ELR (cell line): ENCODE results near the gene PPFIA2.
A peak's percentile ranks its signal among the peaks of the same experiment; 100 is the strongest.

Source experiments
- DNase-seq: peaks from one replicate; pipeline ENCODE4 v3.0.0-alpha.2; 2015; ENCODE audit warnings: low read depth

Gene PPFIA2

DNA sequence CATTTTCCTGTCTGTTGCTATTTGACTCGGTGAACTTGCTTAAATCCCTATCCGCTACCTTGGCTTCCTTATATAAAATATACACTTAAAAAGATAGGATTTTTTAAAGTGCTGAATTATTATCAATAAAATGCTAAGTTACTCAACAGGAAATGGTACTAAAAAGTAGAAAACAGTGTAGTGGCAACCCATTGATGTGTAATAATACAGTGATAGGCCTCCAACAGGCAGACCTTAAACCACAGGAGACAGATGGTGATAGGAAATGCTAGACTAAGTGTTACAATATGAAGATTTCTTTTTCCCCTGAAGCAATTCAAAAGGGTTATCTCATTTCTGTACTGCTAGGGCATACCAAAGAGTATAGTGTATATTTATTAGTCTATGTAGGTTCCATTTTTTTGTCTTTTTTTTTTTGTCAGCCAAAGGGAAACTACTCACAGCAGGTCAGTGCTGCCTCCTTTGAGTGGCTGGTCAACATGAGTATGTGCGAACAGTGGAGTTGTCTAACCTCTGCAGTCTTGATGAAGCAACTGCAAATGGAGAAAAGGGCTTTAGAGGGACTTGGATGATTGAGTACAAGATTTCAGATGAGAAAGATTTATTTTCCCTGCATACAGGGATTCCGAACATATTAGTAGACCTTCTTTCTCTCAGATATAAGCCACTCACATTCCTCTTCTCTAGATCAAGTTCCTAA lies 497.5 kb downstream of the PPFIA2 start:
- DNase-seq: no peak

- DNase-seq: no peak
Measured at GRCh38 chr12:81259360-81259759, 499.8 kb downstream of the PPFIA2 start.

DNA sequence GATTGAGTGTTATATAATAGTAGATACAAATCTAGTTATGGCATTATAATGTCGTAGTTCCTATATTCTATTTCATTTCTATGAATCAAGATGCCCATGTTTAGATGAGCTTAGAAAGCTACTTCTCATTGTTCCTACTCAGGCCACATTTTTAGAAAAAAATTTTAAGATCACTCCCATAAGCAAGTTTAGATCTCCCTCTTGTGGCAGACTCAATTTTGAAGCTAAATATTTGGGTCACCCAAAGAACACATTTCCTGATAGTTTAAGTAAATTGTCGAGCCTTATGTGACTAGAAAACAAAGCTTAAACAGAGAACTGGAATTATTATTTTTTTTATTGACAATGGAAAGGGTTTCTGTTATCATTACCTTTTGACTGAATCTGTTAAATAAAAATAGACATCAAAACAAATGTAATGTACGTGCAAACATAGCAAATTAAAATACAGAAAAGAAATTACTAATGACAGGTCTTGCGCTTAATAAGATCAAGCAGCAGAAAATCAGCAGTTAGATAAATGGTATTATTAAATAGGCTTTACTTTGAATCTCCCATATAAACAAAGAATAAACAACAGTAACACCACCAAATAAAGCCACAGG lies 501.1 kb downstream of the PPFIA2 start:
- peak; percentile 44 for DNase-seq

DNA sequence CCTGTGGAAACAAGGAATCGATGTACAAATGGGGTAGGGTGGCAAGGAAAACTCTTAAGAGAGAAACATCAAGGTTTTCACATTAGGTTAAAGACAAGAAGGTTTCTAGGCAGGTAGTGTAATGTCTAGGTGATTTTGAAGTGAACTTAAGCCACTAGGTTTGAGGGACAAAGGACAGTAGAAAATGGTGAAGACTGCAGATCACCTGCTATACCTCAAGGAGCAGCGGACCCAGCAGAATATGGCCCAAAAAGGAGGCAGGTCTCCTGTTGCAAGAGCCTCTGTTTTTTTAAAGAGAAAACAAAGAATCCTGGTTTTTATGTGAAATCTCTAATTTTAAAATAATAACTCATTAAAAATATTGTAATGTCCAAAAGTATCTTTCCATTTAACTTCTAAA lies 503.2 kb downstream of the PPFIA2 start:
- DNase-seq: no peak

DNA sequence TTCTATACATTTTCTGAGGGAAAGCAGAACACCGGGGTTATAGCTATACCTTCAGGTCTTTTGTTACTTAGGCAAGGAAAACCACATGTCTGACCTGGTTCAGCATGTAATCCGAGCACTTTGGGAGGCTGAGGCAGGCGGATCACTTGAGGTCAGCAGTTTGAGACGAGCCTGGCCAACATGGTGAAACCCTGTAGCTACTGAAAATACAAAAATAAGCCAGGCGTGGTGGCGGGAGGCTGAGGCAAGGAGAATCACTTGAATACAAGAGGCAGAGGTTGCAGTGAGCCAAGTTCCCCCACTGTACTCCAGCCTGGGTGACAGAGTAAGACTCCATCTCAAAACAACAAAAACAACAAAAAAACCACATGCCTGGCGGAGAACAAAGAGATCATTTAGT lies 503.7 kb downstream of the PPFIA2 start:
- DNase-seq: no peak

GRCh38 chr12:81253360-81253759 lies 505.8 kb downstream of the PPFIA2 start:
- no peak for DNase-seq

- DNase-seq: no peak
Measured at GRCh38 chr12:81252228-81252627, 506.9 kb downstream of the PPFIA2 start.

DNA sequence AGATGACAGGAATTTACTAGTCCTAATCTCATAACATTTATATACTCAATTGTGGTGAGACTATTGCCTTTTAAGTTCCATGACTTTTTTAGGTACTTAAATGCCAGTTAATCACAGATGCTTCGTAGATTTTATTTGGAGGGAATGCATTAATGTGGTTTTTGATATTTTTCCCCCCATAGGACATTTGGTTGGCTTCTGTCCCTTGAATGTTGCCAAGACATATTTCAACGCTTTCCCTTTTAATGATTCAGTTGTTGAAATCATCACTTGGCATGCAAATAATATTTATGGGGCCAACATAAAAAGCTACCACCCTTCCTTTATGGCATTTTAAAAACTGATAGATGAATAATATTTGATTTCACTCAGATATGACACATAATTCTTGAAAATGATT lies 509.2 kb downstream of the PPFIA2 start:
- DNase-seq: no peak

- DNase-seq: no peak
Measured at GRCh38 chr12:81245907-81246570, 513.1 kb downstream of the PPFIA2 start.

- DNase-seq: no peak
Measured at GRCh38 chr12:81245458-81245857, 513.7 kb downstream of the PPFIA2 start.

DNA sequence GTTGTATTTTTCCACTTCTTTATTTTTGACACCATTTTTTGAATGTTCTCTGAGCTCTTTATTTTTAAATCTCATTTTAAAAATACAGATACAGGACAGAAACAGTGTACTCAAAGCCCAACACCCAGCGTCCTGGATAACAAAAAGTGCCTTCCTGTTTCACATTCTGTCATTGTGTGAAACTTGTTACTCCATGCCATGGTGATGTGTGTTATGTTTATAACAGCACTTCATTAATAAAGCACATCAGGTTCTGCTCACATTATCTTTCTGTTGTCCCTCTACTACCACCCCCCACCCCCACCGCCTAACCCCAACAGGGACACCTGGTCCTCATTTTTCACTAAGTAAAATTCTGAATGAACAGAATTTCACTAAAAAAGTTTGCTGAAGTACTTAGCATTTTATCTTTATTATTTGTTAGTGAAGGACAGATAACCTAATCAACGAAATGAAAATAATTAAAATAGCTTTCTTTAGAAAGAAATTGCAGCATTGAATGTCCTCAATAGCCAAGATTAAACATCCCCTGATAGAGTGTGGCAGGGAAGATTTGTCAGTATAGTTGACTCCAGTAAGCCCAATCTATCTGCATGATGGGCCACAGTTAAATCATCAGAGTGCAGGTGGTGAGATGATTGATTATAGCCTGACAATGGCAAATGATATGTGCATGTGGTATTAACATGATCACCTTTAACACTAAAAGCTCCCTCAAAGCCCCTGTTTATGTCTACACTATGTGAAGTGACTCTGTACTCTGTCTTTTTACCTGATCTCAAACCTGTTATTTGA lies 527.4 kb downstream of the PPFIA2 start:
- DNase-seq: no peak

DNA sequence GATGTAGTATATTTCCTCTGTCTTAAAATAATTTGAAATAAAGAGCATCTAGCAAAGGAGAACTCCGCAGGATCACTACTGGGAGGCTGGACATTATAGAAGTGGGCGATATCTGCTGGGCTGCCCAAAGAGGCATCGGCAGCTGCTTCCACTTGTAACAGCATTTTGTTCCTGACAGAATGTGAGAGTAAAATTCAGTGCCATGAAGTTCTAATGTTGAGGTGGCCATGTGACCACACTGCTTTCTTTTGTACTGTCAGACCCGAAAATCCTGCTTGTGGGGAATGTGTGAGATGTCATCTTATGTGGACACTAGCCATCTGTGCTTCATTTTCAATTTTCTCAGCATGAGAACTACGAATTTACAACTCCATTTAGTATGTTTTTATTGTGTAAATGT lies 529.4 kb downstream of the PPFIA2 start:
- no peak for DNase-seq

- no peak for DNase-seq
Measured at GRCh38 chr12:81224626-81225025, 534.5 kb downstream of the PPFIA2 start.

GRCh38 chr12:81222846-81223592 lies 536.1 kb downstream of the PPFIA2 start:
- DNase-seq: no peak

GRCh38 chr12:81221681-81222080 lies 537.5 kb downstream of the PPFIA2 start:
- DNase-seq: no peak

DNA sequence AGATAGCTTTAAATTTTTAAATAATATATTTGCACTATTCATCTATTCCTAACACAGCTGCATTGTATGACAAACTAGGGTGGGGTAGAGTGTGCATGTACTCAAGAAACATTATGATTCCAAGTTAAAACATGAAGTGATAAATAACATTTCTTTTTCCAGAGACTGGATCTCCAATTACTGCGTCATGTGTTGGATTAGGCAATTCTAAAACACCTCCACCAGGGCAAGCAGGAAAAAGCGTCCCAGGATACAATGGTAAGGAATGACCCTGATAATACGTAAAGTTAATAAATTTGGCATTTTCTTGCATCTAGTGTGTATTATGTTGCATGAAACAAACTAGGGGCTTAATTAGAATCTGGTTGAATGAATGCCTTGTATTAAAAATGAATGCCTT lies 542.4 kb downstream of the PPFIA2 start:
- DNase-seq: no peak

DNA sequence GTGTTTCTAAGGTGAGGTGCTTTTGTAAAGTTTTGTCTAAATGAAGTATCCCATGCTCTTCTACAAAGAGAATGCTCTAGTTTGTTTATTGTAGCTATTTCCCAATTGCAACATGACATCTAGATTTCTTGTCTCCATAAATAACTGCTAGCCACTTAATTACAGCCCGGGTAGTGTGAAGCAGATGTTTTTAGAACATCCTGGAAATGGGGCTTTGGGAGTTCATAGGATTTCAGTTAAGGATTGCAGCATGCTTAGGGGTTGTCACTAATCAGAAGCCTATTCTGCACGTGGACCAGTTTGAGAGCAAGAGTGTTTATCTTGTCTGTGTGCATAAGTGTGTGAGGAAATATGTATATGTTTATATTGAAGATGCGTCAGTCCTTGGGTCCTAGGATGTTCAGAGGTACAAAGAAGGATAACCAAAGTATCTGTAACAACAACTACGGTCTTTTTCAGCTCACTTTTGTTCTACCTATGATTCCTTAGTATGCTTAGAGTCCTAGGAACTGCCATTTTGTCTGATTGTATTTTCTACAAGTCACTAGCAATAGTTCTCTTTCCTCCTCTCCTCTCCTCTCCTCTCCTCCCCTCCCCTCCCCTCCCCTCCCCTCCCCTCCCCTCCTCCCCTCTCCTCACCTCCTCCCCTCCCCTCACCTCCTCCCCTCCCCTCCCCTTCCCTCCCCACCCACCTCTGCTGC lies 546.0 kb downstream of the PPFIA2 start:
- DNase-seq: no peak

DNA sequence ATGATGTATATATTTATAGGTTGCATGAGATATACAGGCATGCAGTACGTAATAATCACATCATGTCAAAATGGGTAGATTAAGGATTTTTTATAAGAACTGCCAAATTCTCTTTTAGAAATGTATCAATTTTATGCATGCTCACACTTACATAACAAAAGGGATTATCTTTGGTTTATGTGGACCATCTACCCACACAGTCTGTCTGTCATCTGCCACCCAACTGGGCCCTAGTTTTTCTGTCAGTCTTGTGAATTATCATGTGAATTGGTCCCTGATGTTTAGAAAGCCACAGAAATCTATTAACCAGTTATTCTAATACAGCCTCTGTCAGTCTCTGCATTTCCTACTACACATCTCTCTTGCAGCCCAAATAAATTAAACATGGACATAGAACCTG lies 547.8 kb downstream of the PPFIA2 start:
- DNase-seq: no peak

DNA sequence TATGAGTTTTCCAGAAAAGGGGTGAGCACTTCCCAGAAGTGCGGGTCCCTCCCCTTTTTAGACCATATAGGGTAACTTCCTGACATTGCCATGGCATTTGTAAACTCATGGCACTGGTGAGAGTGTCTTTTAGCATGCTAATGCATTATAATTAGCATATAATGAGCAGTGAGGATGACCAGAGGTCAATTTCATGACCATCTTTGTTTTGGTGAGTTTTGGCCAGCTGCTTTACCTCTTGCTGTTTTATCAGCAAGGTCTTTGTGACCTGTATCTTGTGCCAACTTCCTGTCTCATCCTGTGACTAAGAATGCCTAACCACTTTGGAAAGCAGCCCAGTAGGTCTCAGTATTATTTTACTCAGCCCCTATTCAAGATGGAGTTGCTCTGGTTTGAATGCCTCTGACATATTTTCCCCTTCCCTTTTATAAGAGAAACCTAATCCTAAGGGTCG lies 549.4 kb downstream of the PPFIA2 start:
- peak; percentile 52 for DNase-seq

- no peak for DNase-seq
Measured at GRCh38 chr12:81209012-81209411, 550.1 kb downstream of the PPFIA2 start.

DNA sequence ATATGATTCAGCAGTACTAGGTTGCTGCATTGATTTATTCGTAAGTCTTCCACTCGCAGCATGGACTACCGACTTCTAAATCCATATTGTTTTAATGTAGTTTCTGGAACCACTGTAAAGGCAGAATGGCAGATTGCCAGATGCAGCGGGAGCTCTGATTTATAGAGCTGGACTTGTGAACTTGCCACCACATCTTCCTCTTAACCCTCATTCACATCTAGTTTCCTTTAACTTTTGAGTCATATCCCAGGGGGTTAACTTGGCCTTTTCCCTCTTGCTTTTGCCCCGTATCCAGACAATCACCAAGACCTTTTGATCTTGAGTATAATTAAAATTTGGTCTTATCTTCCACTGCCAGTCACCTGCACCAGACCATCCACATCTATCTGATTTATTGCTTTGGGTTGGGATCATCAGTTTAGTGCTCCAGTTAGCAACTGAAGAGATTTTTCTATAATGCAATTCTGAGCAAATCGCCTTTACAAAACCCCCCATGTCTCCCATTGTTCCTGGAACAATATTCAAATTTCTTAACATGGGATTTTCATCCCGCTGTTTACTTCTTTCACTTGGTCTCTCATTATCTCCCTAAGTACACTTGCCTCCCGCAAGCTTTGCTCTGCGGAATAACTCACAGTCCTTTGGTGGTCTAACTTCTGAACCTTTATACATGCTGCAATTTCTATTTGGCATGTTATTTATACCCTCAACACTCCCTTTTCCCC lies 550.8 kb downstream of the PPFIA2 start:
- no peak for DNase-seq
